CD4-positive, alpha-beta T cell treated with Interleukin-6 at 100 ng/mL for 8 hours (primary cell): ENCODE data around the gene LIPF.
A peak's percentile ranks its signal among the peaks of the same experiment; 100 is the strongest.
"Not testable (repeated sequence)": the region's sequence is repeated elsewhere in the genome, so short reads cannot be mapped to it uniquely, and the experiment has no call there.

Source experiments
- DNase-seq: peaks from one replicate; pipeline ENCODE4 v3.0.0-alpha.2; 2020; ENCODE audit warnings: mixed read lengths, low spot score

Gene LIPF

GRCh38 chr10:88676283-88677060 is 12.2 kb downstream of the LIPF start:
- no peak for DNase-seq

- no peak for DNase-seq
These were observed 16.7 kb downstream of the LIPF start for GRCh38 chr10:88680958-88681357.

GRCh38 chr10:88682491-88682890 is 18.2 kb downstream of the LIPF start:
- no peak for DNase-seq

GRCh38 chr10:88687853-88688467 is 23.7 kb downstream of the LIPF start:
- DNase-seq = peak; percentile 9

- DNase-seq = no peak
These were observed 25.1 kb downstream of the LIPF start for GRCh38 chr10:88689366-88689765.

DNA sequence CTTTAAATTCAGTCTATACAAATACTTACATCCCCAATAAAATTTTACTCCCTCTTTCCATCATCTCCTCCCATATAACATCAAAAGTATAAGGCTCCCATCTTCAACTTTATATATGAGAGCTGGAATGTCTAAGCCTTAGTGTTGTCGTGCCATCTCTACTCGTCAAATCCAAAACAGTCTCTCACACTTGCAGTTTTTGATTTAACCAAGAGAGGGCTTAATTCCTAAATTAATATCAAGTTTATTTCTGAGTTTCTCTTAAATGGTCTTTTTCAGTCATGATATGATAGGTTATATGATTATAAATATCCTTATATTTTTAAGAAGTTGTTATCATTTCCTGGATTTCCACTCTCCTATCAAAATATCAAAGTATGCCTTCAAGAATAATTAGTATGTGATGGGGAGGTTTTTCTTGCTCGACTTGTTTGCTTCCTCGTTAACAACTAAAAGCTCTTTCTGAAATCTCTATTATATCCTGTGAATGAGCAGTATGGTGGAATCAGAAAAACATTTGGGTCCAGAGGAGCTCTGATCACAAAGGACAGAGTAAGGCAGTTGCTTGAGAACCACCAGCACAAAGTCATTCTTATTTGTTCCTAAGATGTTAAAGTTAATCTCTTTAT is 29.3 kb downstream of the LIPF start:
- no peak for DNase-seq

GRCh38 chr10:88702848-88703597 is 38.8 kb downstream of the LIPF start:
- no peak for DNase-seq

DNA sequence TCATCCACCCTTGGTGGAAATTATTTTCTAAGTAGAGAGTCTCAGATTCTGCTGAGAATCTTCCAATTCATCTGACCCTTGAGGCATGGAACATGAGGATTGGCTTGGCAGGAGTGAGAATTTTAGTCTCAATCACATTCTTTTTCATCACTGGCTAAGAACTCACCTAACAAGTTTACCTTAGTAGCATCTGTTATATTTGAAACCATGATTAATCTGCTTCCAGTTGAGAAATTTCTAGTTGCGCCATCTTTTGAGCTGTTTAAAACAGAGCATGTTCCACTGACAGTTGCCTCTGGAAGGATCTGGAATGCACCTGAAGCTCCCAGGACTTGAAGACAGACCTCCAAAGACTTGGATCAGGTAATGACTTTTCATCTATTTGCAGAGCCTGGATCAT is 41.7 kb downstream of the LIPF start, which contains the start of gene LIPK:
Gene LIPK, plus strand, starts transcription at position 292 of the 400 bp plus-strand sequence. CDS start 18,295 bp downstream, outside the sequence.
- DNase-seq = no peak

GRCh38 chr10:88707429-88708155 is 43.4 kb downstream of the LIPF start:
- no peak for DNase-seq

GRCh38 chr10:88709361-88709760 is 45.1 kb downstream of the LIPF start:
- DNase-seq = not testable (repeated sequence)

- DNase-seq = no peak
These were observed 51.3 kb downstream of the LIPF start for GRCh38 chr10:88715517-88715916.

GRCh38 chr10:88721392-88721791 is 57.1 kb downstream of the LIPF start:
- no peak for DNase-seq

GRCh38 chr10:88725798-88726197 is 61.6 kb downstream of the LIPF start:
- no peak for DNase-seq

- DNase-seq = no peak
These were observed 64.0 kb downstream of the LIPF start for GRCh38 chr10:88728107-88728763.
